H9 (cell line): Measurements from ENCODE around the gene KDM4C. TPM values are rescaled to one million over a fixed set of nuclear protein-coding genes. Genes with fewer than 3 reads are reported as not detected.

Experiments used
- DNase-seq: peaks from one replicate; pipeline ENCODE4 v3.0.0-alpha.2; 2017
- H2AFZ ChIP-seq: one replicate; pipeline ENCODE4 v1.6.1; 2013; ENCODE audit warnings: mild to moderate bottlenecking, low read length, control low read depth, moderate library complexity
- H2AK5ac ChIP-seq: 2 replicates; pipeline ENCODE4 v1.6.1; 2013; ENCODE audit warnings: low read length, control low read depth, mixed read lengths; ENCODE audit not compliant: insufficient read length
- H2BK120ac ChIP-seq: one replicate; pipeline ENCODE4 v1.6.1; 2013; ENCODE audit warnings: low read depth, mild to moderate bottlenecking, low read length, control low read depth, inconsistent platforms; ENCODE audit not compliant: poor library complexity, severe bottlenecking
- H2BK12ac ChIP-seq: 2 replicates; pipeline ENCODE4 v1.6.1; 2013; ENCODE audit warnings: low read length, control low read depth, mixed read lengths, low read depth; ENCODE audit not compliant: insufficient read length
- H2BK15ac ChIP-seq: 2 replicates; pipeline ENCODE4 v1.6.1; 2013; ENCODE audit warnings: low read depth, low read length, control low read depth
- H2BK20ac ChIP-seq: one replicate; pipeline ENCODE4 v1.6.1; 2013; ENCODE audit warnings: low read depth, mild to moderate bottlenecking, low read length, control low read depth, inconsistent platforms; ENCODE audit not compliant: poor library complexity, severe bottlenecking
- H2BK5ac ChIP-seq: 2 replicates; pipeline ENCODE4 v1.6.1; 2013; ENCODE audit warnings: low read length, control low read depth, mixed read lengths; ENCODE audit not compliant: insufficient read length
- H3K14ac ChIP-seq: 2 replicates; pipeline ENCODE4 v1.6.1; 2013; ENCODE audit warnings: low read length, control low read depth; ENCODE audit not compliant: insufficient read depth
- H3K18ac ChIP-seq: 2 replicates; pipeline ENCODE4 v1.6.1; 2013; ENCODE audit warnings: low read depth, mild to moderate bottlenecking, mixed read lengths, low read length, control low read depth; ENCODE audit not compliant: insufficient read length
- H3K23ac ChIP-seq: 2 replicates; pipeline ENCODE4 v1.6.1; 2013; ENCODE audit warnings: low read length, control low read depth, mixed read lengths, low read depth; ENCODE audit not compliant: insufficient read length
- H3K23me2 ChIP-seq: 2 replicates; pipeline ENCODE4 v1.6.1; 2013; ENCODE audit warnings: low read depth, mild to moderate bottlenecking, mixed read lengths, low read length, control low read depth; ENCODE audit not compliant: insufficient read length, poor library complexity, severe bottlenecking
- H3K27ac ChIP-seq: 2 replicates; pipeline ENCODE4 v1.5.1; 2013; ENCODE audit warnings: low read length, control low read depth, mixed read lengths, low read depth; ENCODE audit not compliant: insufficient read length
- H3K27me3 ChIP-seq: 2 replicates; pipeline ENCODE4 v1.6.1; 2013; ENCODE audit warnings: low read length, control low read depth, inconsistent platforms; ENCODE audit not compliant: insufficient read depth
- H3K4ac ChIP-seq: 2 replicates; pipeline ENCODE4 v1.6.1; 2013; ENCODE audit warnings: low read depth, mild to moderate bottlenecking, control low read depth, inconsistent platforms, low read length, moderate library complexity
- H3K4me1 ChIP-seq: 2 replicates; pipeline ENCODE4 v1.6.1; 2013; ENCODE audit warnings: low read length, control low read depth, inconsistent platforms; ENCODE audit not compliant: insufficient read depth
- H3K4me2 ChIP-seq: 2 replicates; pipeline ENCODE4 v1.6.1; 2013; ENCODE audit warnings: low read length, control low read depth, mixed read lengths; ENCODE audit not compliant: insufficient read length, insufficient read depth
- H3K56ac ChIP-seq: 2 replicates; pipeline ENCODE4 v1.6.1; 2013; ENCODE audit warnings: low read depth, mild to moderate bottlenecking, mixed read lengths, low read length, control low read depth; ENCODE audit not compliant: insufficient read length
- H3K79me1 ChIP-seq: 2 replicates; pipeline ENCODE4 v1.6.1; 2013; ENCODE audit warnings: low read depth, mild to moderate bottlenecking, moderate library complexity, low read length, control low read depth, inconsistent platforms; ENCODE audit not compliant: insufficient read depth, poor library complexity, severe bottlenecking
- H3K79me2 ChIP-seq: 2 replicates; pipeline ENCODE4 v1.6.1; 2013; ENCODE audit warnings: low read length, control low read depth, inconsistent platforms; ENCODE audit not compliant: insufficient read depth
- H3K9ac ChIP-seq: 2 replicates; pipeline ENCODE4 v1.6.1; 2013; ENCODE audit warnings: low read length, control low read depth, mixed read lengths; ENCODE audit not compliant: insufficient read length; ENCODE audit errors: extremely low read depth
- H3K9me3 ChIP-seq: one replicate; pipeline ENCODE4 v1.6.1; 2013; ENCODE audit warnings: low read depth, low read length, inconsistent platforms; ENCODE audit not compliant: control insufficient read depth
- H3T11ph ChIP-seq: one replicate; pipeline ENCODE4 v1.6.1; 2013; ENCODE audit warnings: mild to moderate bottlenecking, low read length, control low read depth, inconsistent platforms
- H4K20me1 ChIP-seq: one replicate; pipeline ENCODE4 v1.6.1; 2013; ENCODE audit not compliant: control insufficient read depth, insufficient read length, insufficient read depth
- H4K5ac ChIP-seq: 2 replicates; pipeline ENCODE4 v1.6.1; 2013; ENCODE audit warnings: low read depth, mild to moderate bottlenecking, mixed read lengths, low read length, control low read depth; ENCODE audit not compliant: insufficient read length
- H4K8ac ChIP-seq: replicated peaks from 2 replicates; pipeline ENCODE4 v1.6.1; 2013; ENCODE audit warnings: low read length, control low read depth, mixed read lengths, low read depth; ENCODE audit not compliant: insufficient read length
- H4K91ac ChIP-seq: 2 replicates; pipeline ENCODE4 v1.6.1; 2013; ENCODE audit warnings: low read depth, mild to moderate bottlenecking, moderate library complexity, mixed read lengths, low read length, control low read depth; ENCODE audit not compliant: insufficient read length
- H3K27ac Mint-ChIP-seq, 3 experiments: 2 replicates in 2 of 3; 3 replicates in 1 of 3; pipeline ENCODE4 v1.8.0; 2020 to 2021; ENCODE audit warnings: mixed read lengths in 3 of 3, mild to moderate bottlenecking in 1 of 3, moderate library complexity in 1 of 3
- H3K27me3 Mint-ChIP-seq: 2 replicates; pipeline ENCODE4 v1.8.0; 2021; ENCODE audit warnings: low read depth, mild to moderate bottlenecking, moderate library complexity, mixed read lengths
- H3K36me3 Mint-ChIP-seq, 3 experiments: 2 replicates in 2 of 3; 3 replicates in 1 of 3; pipeline ENCODE4 v1.8.0; 2020 to 2021; ENCODE audit warnings: low read depth in 3 of 3, mixed read lengths in 3 of 3; ENCODE audit not compliant: insufficient read depth in 1 of 3
- H3K4me1 Mint-ChIP-seq, 2 experiments: 2 replicates each; pipeline ENCODE4 v1.8.0; 2020; ENCODE audit warnings: mixed read lengths in 2 of 2
- H3K4me3 Mint-ChIP-seq, 2 experiments: 2 replicates in 1 of 2; 3 replicates in 1 of 2; pipeline ENCODE4 v1.8.0; 2020 to 2021; ENCODE audit warnings: mild to moderate bottlenecking in 2 of 2, mixed read lengths in 2 of 2, moderate library complexity in 1 of 2
- H3K9me3 Mint-ChIP-seq, 2 experiments: 2 replicates in 1 of 2; 3 replicates in 1 of 2; pipeline ENCODE4 v1.8.0; 2020; ENCODE audit warnings: mild to moderate bottlenecking in 2 of 2, mixed read lengths in 2 of 2, moderate library complexity in 1 of 2
- WGBS: extraction: QIAGEN DNeasy Blood & Tissue Kit; methylation state at CpG from one replicate; pipeline ENCODE4 v1.1.7; 2013; ENCODE audit warnings: missing lambda C conversion rate, low lambda C conversion rate, mixed read lengths; ENCODE audit not compliant: insufficient read length; ENCODE audit errors: extremely low coverage; 5-methylcytosine and 5-hydroxymethylcytosine counted together
- total RNA-seq: library from RNA; stranded (reverse); gene quantifications from 2 replicates; pipeline ENCODE4 v1.2.1, GENCODE V29; 2021
- TF ChIP-seq, protein P1 (sequence below): fragments of 200-600 bp; sonication (generic); conservative IDR thresholded peaks from 3 replicates; pipeline ENCODE4 v1.8.0; 2021; ENCODE audit warnings: antibody characterized with exemption, mild to moderate bottlenecking

The KDM4C gene
- total RNA-seq, 1 experiment from 2014 or later, result 24.0 TPM

DNA sequence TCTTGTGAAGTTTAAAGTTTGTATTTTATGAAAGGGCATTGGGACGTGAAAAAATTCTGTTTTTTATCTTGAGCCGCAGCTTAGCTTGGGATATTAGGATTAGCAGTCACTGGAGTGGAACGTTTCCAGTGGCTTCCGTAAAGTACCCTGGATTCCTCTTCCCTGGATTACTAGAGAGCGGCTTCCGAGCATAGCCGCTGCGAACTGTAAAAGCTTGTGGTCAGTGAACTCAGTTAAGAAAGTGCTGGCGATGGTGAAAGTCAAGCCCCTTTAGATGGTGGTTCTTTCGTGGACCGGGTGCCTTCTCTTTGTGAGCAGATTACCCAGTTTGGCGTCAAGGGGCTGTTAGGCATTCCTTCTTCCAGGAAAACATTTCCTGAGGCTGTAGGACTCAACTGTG lies 168.1 kb downstream of the KDM4C start:
- TF ChIP-seq, protein P1, sequence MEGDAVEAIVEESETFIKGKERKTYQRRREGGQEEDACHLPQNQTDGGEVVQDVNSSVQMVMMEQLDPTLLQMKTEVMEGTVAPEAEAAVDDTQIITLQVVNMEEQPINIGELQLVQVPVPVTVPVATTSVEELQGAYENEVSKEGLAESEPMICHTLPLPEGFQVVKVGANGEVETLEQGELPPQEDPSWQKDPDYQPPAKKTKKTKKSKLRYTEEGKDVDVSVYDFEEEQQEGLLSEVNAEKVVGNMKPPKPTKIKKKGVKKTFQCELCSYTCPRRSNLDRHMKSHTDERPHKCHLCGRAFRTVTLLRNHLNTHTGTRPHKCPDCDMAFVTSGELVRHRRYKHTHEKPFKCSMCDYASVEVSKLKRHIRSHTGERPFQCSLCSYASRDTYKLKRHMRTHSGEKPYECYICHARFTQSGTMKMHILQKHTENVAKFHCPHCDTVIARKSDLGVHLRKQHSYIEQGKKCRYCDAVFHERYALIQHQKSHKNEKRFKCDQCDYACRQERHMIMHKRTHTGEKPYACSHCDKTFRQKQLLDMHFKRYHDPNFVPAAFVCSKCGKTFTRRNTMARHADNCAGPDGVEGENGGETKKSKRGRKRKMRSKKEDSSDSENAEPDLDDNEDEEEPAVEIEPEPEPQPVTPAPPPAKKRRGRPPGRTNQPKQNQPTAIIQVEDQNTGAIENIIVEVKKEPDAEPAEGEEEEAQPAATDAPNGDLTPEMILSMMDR, result no peak
- Histone ChIP-seq H4K5ac (no peak overlapping the region), H3T11ph (no peak overlapping the region), H3K23ac (no peak overlapping the region), H3K27me3 (no peaks in the 10 kb centered on the region), H2BK12ac (no peak overlapping the region), H4K8ac (no peak overlapping the region), H3K18ac (no peak overlapping the region), H3K9me3 (no peaks in the 10 kb centered on the region), H3K79me2 (no peaks in the 10 kb centered on the region), H3K4me2 (no peak overlapping the region), H2AFZ (no peak overlapping the region), H2AK5ac (no peak overlapping the region), H3K79me1 (no peaks in the 10 kb centered on the region), H4K20me1 (no peaks in the 10 kb centered on the region), H3K4me1 (no peaks in the 10 kb centered on the region), H3K4ac (no peak overlapping the region), H3K27ac (no peak overlapping the region), H4K91ac (no peak overlapping the region), H3K9ac (no peak overlapping the region), H3K23me2 (no peaks in the 10 kb centered on the region), H3K14ac (no peak overlapping the region), H3K56ac (no peak overlapping the region), H2BK5ac (no peak overlapping the region), H2BK120ac (no peak overlapping the region), H2BK20ac (no peak overlapping the region), H2BK15ac (peak overlapping the region; percentile 37; the same call in 1 of the 2 replicates)
- no peaks in the 10 kb centered on the region for H3K36me3 Mint-ChIP-seq
- no peaks in the 10 kb centered on the region for H3K9me3 Mint-ChIP-seq
- H3K27me3 Mint-ChIP-seq, result no peaks in the 10 kb centered on the region
- peaks cover 2 to 12% of the 10 kb centered on the region in 2 experiments for H3K4me1 Mint-ChIP-seq
- no CpG with 5 or more reads among the region's 12 CpGs for WGBS
- H3K4me3 Mint-ChIP-seq, result no peak overlapping the region
- no peak for DNase-seq
- peak overlapping the region in 2 of 3 experiments; percentile 8 to 28; a peak in 2 of 7 replicates for H3K27ac Mint-ChIP-seq
